ENCODE results near the gene NRBP1. TPM values are rescaled to one million over a fixed set of nuclear protein-coding genes. Genes with fewer than 3 reads are reported as not detected.
A peak's percentile ranks its signal among the peaks of the same experiment; 100 is the strongest.

NRBP1 gene
- total RNA-seq, 4 donors from 2014 or later, result 91.8 to 125 (median 120) TPM

DNA sequence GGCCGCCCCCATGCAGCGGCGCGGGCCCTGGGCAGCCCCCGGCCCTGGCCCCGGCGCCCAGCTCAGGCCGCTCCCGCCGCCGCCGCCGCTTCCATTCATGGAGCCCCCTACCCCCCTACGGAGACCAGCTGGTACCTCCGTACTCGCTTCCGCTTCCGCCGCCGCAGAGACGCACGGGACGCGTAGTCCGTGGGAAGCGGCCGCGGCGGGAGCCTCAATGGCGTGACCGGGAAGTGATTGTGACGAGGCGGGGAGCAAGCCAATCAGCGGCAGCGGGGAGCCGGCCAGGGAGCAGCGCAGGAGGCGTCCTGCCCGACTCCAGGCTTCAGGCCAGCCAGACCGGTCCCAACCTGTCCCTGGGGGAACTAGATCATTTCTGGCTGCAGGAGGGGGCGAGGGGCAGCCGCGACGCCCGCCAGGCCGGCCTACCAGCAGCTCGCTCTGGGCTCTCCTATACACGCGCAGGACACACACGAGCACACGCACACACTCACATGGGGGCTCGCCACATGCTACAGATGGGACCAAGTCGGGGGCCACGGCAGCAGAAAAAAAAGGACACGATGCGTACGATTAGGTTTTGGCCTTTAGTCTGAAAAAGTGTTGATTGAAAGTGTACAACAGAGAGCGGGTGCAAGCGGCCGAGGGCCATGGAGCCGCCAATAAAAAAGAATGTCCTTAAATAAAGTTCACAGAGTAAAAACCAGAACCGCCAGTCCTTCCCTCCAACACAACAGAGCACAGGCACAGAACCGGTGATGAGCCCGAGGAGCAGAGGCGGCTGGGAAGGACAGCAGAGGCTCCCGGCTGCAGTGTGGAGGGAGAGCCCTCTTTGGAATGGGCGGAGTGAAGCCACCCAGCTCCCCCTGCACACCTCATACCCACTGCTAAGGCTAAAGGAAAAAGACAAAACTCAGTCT is 47.5 kb upstream of the NRBP1 start, which contains the start of gene ZNF513:
ZNF513 (minus strand) TSS at position 109 of the 920 bp plus-strand sequence. CDS start 208 bp downstream, outside the sequence.
- TF ChIP-seq, protein P1, sequence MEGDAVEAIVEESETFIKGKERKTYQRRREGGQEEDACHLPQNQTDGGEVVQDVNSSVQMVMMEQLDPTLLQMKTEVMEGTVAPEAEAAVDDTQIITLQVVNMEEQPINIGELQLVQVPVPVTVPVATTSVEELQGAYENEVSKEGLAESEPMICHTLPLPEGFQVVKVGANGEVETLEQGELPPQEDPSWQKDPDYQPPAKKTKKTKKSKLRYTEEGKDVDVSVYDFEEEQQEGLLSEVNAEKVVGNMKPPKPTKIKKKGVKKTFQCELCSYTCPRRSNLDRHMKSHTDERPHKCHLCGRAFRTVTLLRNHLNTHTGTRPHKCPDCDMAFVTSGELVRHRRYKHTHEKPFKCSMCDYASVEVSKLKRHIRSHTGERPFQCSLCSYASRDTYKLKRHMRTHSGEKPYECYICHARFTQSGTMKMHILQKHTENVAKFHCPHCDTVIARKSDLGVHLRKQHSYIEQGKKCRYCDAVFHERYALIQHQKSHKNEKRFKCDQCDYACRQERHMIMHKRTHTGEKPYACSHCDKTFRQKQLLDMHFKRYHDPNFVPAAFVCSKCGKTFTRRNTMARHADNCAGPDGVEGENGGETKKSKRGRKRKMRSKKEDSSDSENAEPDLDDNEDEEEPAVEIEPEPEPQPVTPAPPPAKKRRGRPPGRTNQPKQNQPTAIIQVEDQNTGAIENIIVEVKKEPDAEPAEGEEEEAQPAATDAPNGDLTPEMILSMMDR (IDR thresholded peaks at IDR 0.05 in 4 of 5, conservative IDR thresholded peaks at IDR 0.05 in 1 of 5), result no peak
- peak; percentile 63 to 68 for TF ChIP-seq POLR2A (IDR thresholded peaks at IDR 0.05)
- Histone ChIP-seq H3K9me3 (no peaks in the 10 kb centered on the region), H3K27ac (peak within 1 kb of the TSS; percentile 84 to 91 (median 88)), H3K4me3 (peak within 1 kb of the TSS; percentile 59 to 77 (median 70)), H3K4me1 (peaks cover 18 to 19% of the 10 kb centered on the region in 2 donors), H3K36me3 (peaks cover 0 to 68% of the 10 kb centered on the region in 2 donors), H3K27me3 (no peaks in the 10 kb centered on the region)
- intact Hi-C loops (cut with DNase I; ENCODE audit: low total_unique reads), result loop anchor here (1.0 to 2.0 kb wide), 4 partner anchors 11 to 58 kb away; partner anchors contain the start of genes EIF2B4, MPV17, NRBP1 and PPM1G
- in situ Hi-C loops (cut with MboI; ENCODE audit: low sequenced_read_pairs in 4 of 4), result no loop called here
- ATAC-seq (peak; percentile 95), DNase-seq (peak; percentile 96 to 97)

DNA sequence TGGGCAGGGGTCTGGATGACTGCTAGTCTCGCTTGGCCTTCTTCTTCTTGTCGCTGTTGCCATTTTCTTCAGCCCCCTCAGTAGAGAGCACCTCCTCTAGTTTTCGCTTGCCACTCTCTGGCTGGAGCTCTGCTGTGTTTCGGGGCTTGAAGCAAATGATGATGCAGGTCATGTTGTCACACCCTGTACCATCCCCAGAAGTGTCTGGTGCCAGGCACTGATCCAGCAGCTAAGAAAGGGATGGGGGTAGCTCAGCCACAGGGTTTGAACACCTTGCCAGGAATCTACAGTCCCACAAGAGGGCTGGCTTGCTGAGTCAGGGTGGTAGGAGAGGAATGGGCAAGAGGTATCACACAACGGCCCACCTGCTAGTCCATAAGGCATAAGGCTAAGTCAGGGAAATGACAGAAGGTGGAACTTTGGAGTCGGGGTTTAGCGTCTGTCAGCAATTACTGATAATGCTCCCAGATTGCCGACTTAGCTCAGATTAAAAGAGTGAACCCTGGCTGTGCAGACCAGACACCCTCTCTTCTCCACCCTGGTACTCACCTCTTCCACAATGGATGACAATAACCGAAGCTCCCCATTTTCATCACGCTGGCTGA is 46.8 kb upstream of the NRBP1 start:
- intact Hi-C loops (cut with DNase I; ENCODE audit: low total_unique reads), result loop anchor here (2.0 kb wide), 3 partner anchors 27 to 59 kb away; partner anchors contain the start of genes MPV17, NRBP1 and PPM1G
- in situ Hi-C loops (cut with MboI; ENCODE audit: low sequenced_read_pairs in 4 of 4), result no loop called here
- DNase-seq (no peak), ATAC-seq (no peak)
- H3K27ac ChIP-seq, result peak overlapping the region; percentile 84 to 91 (median 88)
- no peaks in the 10 kb centered on the region for H3K9me3 ChIP-seq
- H3K36me3 ChIP-seq, result peaks cover 0 to 68% of the 10 kb centered on the region in 2 donors
- H3K4me3 ChIP-seq, result peak overlapping the region in 2 of 4 donors; percentile 59 to 66
- no peaks in the 10 kb centered on the region for H3K27me3 ChIP-seq
- peaks cover 18 to 19% of the 10 kb centered on the region in 2 donors for H3K4me1 ChIP-seq
- TF ChIP-seq POLR2A (IDR thresholded peaks at IDR 0.05), result no peak
- TF ChIP-seq, protein P1 (IDR thresholded peaks at IDR 0.05 in 4 of 5, conservative IDR thresholded peaks at IDR 0.05 in 1 of 5), result no peak

DNA sequence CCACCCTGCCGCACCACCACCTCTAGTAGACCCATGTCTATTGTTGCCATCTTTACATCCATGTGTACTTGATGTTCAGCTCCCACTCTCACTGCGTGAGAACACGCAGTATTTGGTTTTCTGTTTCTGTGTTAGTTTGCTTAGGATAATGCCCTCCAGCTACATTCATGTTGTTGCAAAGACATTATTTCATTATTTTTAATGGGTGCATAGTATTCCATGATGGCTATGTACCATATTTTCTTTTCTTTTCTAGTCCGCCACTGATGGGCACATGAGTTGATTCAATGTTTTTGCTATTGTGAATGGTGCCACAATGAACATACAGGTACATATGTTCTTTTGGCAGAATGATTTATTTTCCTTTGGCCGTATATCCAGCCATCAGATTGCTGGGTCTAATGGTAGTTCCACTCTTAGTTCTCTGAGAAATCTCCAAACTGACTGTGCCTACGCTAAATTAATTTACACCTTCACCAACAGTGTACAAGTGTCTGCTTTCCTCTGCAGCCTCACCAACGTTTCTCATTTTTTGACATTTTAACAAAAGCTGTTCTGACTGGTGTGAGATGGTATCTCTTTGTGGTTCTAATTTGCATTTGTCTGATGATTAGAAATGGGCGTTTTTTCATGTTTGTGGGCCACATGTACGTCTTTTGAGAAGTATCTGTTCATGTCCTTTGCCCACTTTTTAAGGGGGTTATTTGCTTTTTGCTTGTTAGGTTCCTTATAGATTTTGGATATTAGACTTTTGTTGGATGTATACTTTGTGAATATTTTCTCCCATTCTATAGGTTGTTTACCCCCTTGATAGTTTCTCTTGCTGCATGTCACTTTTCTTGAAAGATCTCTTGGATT is 37.4 kb upstream of the NRBP1 start:
- H3K27me3 ChIP-seq, result no peaks in the 10 kb centered on the region
- peaks cover 0 to 13% of the 10 kb centered on the region in 2 donors for H3K36me3 ChIP-seq
- H3K27ac ChIP-seq, result no peak overlapping the region
- in situ Hi-C loops (cut with MboI; ENCODE audit: low sequenced_read_pairs in 4 of 4), result no loop called here
- no peaks in the 10 kb centered on the region for H3K9me3 ChIP-seq
- DNase-seq (no peak), ATAC-seq (no peak)
- TF ChIP-seq, protein P1 (IDR thresholded peaks at IDR 0.05 in 4 of 5, conservative IDR thresholded peaks at IDR 0.05 in 1 of 5), result no peak
- no peak for TF ChIP-seq POLR2A (IDR thresholded peaks at IDR 0.05)
- no peak overlapping the region for H3K4me3 ChIP-seq
- no peaks in the 10 kb centered on the region for H3K4me1 ChIP-seq
- intact Hi-C loops (cut with DNase I; ENCODE audit: low total_unique reads), result no loop called here

DNA sequence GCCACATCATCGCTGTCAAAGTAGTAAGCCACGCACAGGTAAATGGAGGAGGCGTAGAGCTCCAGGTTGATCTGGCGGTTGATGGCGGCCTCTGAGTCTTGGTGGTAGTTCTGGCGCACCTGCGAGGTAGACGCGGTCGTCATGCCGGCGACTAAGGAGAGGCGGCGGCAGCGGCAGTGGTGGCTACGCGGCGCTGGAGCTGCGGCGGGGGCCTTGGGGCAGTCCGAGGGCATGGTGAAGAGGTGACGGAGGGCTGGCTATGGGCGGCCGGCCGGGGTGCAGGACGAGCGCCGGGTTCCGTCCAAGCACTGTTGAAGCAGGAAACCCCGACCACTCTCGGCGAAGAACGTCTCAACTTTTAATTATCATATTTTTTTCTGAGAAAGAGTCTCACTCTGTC is 35.2 kb upstream of the NRBP1 start:
- Histone ChIP-seq H3K4me1 (no peaks in the 10 kb centered on the region), H3K4me3 (no peak overlapping the region), H3K36me3 (peaks cover 0 to 3% of the 10 kb centered on the region in 2 donors), H3K9me3 (no peaks in the 10 kb centered on the region), H3K27ac (no peak overlapping the region), H3K27me3 (no peaks in the 10 kb centered on the region)
- in situ Hi-C loops (cut with MboI; ENCODE audit: low sequenced_read_pairs in 4 of 4), result no loop called here
- ATAC-seq, result no peak
- TF ChIP-seq, protein P1 (IDR thresholded peaks at IDR 0.05 in 4 of 5, conservative IDR thresholded peaks at IDR 0.05 in 1 of 5), result no peak
- TF ChIP-seq POLR2A (IDR thresholded peaks at IDR 0.05), result no peak
- intact Hi-C loops (cut with DNase I; ENCODE audit: low total_unique reads), result no loop called here
- no peak for DNase-seq
